Hepatocyte (in vitro differentiated cells): ENCODE data around the gene RRAD.

ENCODE experiments used
- CTCF ChIP-seq: fragments of 200-600 bp; sonication (generic); IDR thresholded peaks from 2 replicates; pipeline ENCODE4 v1.5.1; 2016; ENCODE audit warnings: antibody characterized with exemption, mild to moderate bottlenecking; ENCODE audit not compliant: poor library complexity
- EZH2phosphoT487 ChIP-seq: fragments of 200-600 bp; sonication (generic); IDR thresholded peaks from one replicate; pipeline ENCODE4 v1.6.1; 2018; ENCODE audit warnings: antibody characterized with exemption, mild to moderate bottlenecking, low read depth, moderate library complexity; ENCODE audit not compliant: unreplicated experiment, severe bottlenecking

- no peak for TF ChIP-seq EZH2phosphoT487
- no peak for TF ChIP-seq CTCF
Measured at GRCh38 chr16:66881964-66882508, 43.3 kb downstream of the RRAD start.
